CD4-positive, alpha-beta T cell (primary cell): ENCODE results near the gene EMX2. TPM values are rescaled to one million over a fixed set of nuclear protein-coding genes. Genes with fewer than 3 reads are reported as not detected.

Source experiments
- ATAC-seq: fragments of 200-7000 bp; cut with Tn5 transposase; one replicate; pipeline ENCODE4 v1.10.0; 2022; ENCODE audit warnings: mild to moderate bottlenecking; ENCODE audit not compliant: poor library complexity
- CTCF ChIA-PET: fragments of 350-600 bp; sonication (Branson Sonifier 250); formaldehyde crosslinking; loops from one replicate; lab custom pipeline; 2021; ENCODE audit warnings: antibody characterized with exemption, inconsistent platforms; lab: Charles Lee
- POLR2A ChIA-PET: fragments of 350-600 bp; sonication (Branson Sonifier 250); formaldehyde crosslinking; loops from one replicate; lab custom pipeline; 2021; ENCODE audit warnings: antibody characterized with exemption, inconsistent platforms; lab: Charles Lee
- DNase-seq, 14 experiments: peaks; one replicate each; pipeline ENCODE4 v3.0.0-alpha.2; 2013 to 2020; ENCODE audit warnings: mixed read lengths in 2 of 14
- H3K27ac ChIP-seq, 2 donors: one replicate each; pipeline versions ENCODE4 v1.5.1 to v1.7.0; 2013; ENCODE audit warnings: low read length in 2 of 2, low read depth in 1 of 2, mild to moderate bottlenecking in 1 of 2
- H3K27me3 ChIP-seq, 2 experiments: 1 replicate in 1 of 2; 2 replicates in 1 of 2; pipeline versions ENCODE4 v1.6.1 to v1.7.0; 2013; ENCODE audit warnings: low read length in 2 of 2, control low read depth in 1 of 2, mild to moderate bottlenecking in 1 of 2, moderate library complexity in 1 of 2; ENCODE audit not compliant: insufficient read depth in 2 of 2, control insufficient read depth in 1 of 2
- H3K36me3 ChIP-seq: one replicate; pipeline ENCODE4 v1.6.1; 2013; ENCODE audit warnings: low read length, control low read depth; ENCODE audit not compliant: insufficient read depth
- H3K4me1 ChIP-seq: one replicate; pipeline ENCODE4 v1.6.1; 2013; ENCODE audit warnings: low read length, control low read depth; ENCODE audit not compliant: insufficient read depth
- H3K4me3 ChIP-seq: one replicate; pipeline ENCODE4 v1.5.1; 2013; ENCODE audit warnings: mild to moderate bottlenecking, low read length, moderate library complexity
- H3K9me3 ChIP-seq, 2 experiments: 1 replicate in 1 of 2; 2 replicates in 1 of 2; pipeline versions ENCODE4 v1.6.1 to v1.7.0; 2013; ENCODE audit warnings: low read length in 2 of 2, mild to moderate bottlenecking in 2 of 2, control low read depth in 1 of 2, moderate library complexity in 1 of 2; ENCODE audit not compliant: control insufficient read depth in 1 of 2, insufficient read depth in 1 of 2
- H3K27ac Mint-ChIP-seq: one replicate; pipeline ENCODE4 v1.8.0; 2020; ENCODE audit warnings: mixed read lengths
- H3K27me3 Mint-ChIP-seq: one replicate; pipeline ENCODE4 v1.8.0; 2021; ENCODE audit warnings: mixed read lengths
- H3K36me3 Mint-ChIP-seq: one replicate; pipeline ENCODE4 v1.8.0; 2021; ENCODE audit warnings: low read depth, mixed read lengths
- H3K4me1 Mint-ChIP-seq: one replicate; pipeline ENCODE4 v1.8.0; 2021; ENCODE audit warnings: low read depth, mixed read lengths
- H3K4me3 Mint-ChIP-seq: one replicate; pipeline ENCODE4 v1.8.0; 2020; ENCODE audit warnings: mild to moderate bottlenecking, mixed read lengths
- H3K9me3 Mint-ChIP-seq: one replicate; pipeline ENCODE4 v1.8.0; 2020; ENCODE audit warnings: mixed read lengths
- intact Hi-C, 2 experiments: fragments of 100-400 bp; cut with DNase I in 1 of 2; cut with micrococcal nuclease in 1 of 2; formaldehyde crosslinking; loops; one replicate each; pipeline versions ENCODE4 v1.15.1 to v1.9.0; 2023 to 2025; cut with DNase I, micrococcal nuclease
- total RNA-seq, 174 experiments: library from RNA in 2 of 174; stranded (reverse) in 2 of 174; gene quantifications; one replicate each; pipeline ENCODE4 v1.2.3 and lab custom pipeline; 2021 to 2026
- TF ChIP-seq, protein P1 (sequence below): fragments of 200-600 bp; IDR thresholded peaks from one replicate; pipeline ENCODE4 v1.8.0; 2022; ENCODE audit warnings: antibody characterized with exemption, mild to moderate bottlenecking

EMX2 gene
- total RNA-seq, 2 experiments from 2014 or later = not detected

DNA sequence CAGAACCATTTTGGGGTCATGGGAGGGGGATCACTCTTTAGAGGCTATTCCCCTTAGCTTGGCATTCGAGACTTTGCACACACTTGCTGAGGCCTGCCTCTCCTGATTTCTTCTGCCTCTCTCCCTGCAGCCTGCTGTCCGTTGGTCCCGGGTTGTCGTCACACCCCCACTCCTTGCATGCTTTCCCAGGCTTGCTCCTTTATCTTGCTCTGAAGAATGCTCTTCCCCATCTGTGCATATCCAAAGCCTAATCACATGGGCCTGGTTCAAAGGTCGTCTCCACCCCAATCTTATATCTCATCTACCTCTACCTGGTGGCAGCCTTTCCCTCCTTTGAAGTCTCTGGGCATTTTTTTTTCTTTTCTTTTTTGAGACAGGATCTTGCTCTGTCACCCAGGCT, 24.3 kb upstream of the EMX2 start:
- Histone ChIP-seq H3K27me3 (peaks cover 12 to 41% of the 10 kb centered on the region in 2 experiments), H3K4me3 (no peak overlapping the region), H3K36me3 (no peaks in the 10 kb centered on the region), H3K9me3 (no peaks in the 10 kb centered on the region), H3K27ac (no peak overlapping the region), H3K4me1 (no peaks in the 10 kb centered on the region)
- ATAC-seq (no peak), DNase-seq (no peak)
- H3K27me3 Mint-ChIP-seq = peaks cover 70% of the 10 kb centered on the region
- ChIA-PET POLR2A (no interaction called here), CTCF (no interaction called here)
- H3K9me3 Mint-ChIP-seq = no peaks in the 10 kb centered on the region
- H3K4me3 Mint-ChIP-seq = no peak overlapping the region
- no peaks in the 10 kb centered on the region for H3K36me3 Mint-ChIP-seq
- no peak overlapping the region for H3K27ac Mint-ChIP-seq
- H3K4me1 Mint-ChIP-seq = no peaks in the 10 kb centered on the region
- intact Hi-C loops = no loop called here
- TF ChIP-seq, protein P1, sequence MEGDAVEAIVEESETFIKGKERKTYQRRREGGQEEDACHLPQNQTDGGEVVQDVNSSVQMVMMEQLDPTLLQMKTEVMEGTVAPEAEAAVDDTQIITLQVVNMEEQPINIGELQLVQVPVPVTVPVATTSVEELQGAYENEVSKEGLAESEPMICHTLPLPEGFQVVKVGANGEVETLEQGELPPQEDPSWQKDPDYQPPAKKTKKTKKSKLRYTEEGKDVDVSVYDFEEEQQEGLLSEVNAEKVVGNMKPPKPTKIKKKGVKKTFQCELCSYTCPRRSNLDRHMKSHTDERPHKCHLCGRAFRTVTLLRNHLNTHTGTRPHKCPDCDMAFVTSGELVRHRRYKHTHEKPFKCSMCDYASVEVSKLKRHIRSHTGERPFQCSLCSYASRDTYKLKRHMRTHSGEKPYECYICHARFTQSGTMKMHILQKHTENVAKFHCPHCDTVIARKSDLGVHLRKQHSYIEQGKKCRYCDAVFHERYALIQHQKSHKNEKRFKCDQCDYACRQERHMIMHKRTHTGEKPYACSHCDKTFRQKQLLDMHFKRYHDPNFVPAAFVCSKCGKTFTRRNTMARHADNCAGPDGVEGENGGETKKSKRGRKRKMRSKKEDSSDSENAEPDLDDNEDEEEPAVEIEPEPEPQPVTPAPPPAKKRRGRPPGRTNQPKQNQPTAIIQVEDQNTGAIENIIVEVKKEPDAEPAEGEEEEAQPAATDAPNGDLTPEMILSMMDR = no peak

DNA sequence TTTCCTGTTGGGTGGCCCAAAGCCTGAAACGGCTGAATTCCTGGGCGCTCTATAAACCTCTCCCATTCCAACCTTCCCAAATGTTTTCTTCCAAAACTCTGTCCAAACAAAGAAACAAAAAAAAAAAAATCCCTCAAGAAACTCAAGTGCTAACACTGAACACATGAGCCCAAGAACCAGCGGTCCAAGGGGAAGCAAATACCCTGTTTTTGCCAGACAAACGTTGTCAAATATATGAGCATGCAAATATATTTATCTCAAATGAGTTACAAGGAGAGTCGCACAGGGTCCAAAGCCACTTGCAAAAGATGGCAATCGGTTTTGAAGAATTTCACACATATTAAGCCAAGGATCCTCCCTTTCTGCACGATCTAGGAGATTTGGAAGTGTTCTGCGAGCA, 23.3 kb upstream of the EMX2 start:
- peaks cover 71% of the 10 kb centered on the region for H3K27me3 Mint-ChIP-seq
- ATAC-seq = no peak

DNA sequence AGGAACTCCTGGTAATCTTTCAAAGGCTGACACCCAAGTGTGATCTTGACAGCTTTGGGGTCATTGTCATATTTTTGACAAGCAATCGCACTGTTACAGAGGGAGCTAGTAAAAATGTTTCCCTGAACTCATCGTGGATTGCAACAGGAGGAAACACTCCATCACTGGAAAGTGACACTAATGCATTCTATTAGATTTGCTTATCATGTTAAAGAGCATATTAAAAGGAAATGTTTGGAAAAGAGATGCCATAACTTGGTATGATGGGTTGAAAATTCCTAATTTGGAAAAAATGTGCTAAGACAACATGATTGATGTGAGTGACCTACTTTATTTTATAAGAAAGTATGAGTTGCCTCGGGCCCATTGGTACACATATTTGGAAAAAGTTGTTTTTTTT, 22.7 kb upstream of the EMX2 start:
- DNase-seq (no peak), ATAC-seq (no peak)
- H3K27me3 Mint-ChIP-seq = peaks cover 72% of the 10 kb centered on the region
- intact Hi-C loops = no loop called here
- no peaks in the 10 kb centered on the region for H3K9me3 Mint-ChIP-seq
- TF ChIP-seq, protein P1 = no peak
- peaks cover 7 to 47% of the 10 kb centered on the region in 2 experiments for H3K27me3 ChIP-seq
- no peaks in the 10 kb centered on the region for H3K9me3 ChIP-seq
- no peak overlapping the region for H3K4me3 Mint-ChIP-seq
- H3K36me3 Mint-ChIP-seq = no peaks in the 10 kb centered on the region
- no peak overlapping the region for H3K27ac Mint-ChIP-seq
- no peak overlapping the region for H3K4me3 ChIP-seq
- H3K4me1 Mint-ChIP-seq = no peaks in the 10 kb centered on the region
- H3K4me1 ChIP-seq = no peaks in the 10 kb centered on the region
- ChIA-PET CTCF (no interaction called here), POLR2A (no interaction called here)
- no peaks in the 10 kb centered on the region for H3K36me3 ChIP-seq
- no peak overlapping the region for H3K27ac ChIP-seq

More for the DNA sequence above, 23.3 kb upstream of the EMX2 start:
- Histone ChIP-seq H3K36me3 (no peaks in the 10 kb centered on the region), H3K27ac (no peak overlapping the region), H3K4me3 (no peak overlapping the region), H3K27me3 (peaks cover 7 to 47% of the 10 kb centered on the region in 2 experiments), H3K4me1 (no peaks in the 10 kb centered on the region), H3K9me3 (no peaks in the 10 kb centered on the region)
- no peaks in the 10 kb centered on the region for H3K36me3 Mint-ChIP-seq
- TF ChIP-seq, protein P1 = no peak
- no peak for DNase-seq
- no peaks in the 10 kb centered on the region for H3K9me3 Mint-ChIP-seq
- H3K27ac Mint-ChIP-seq = no peak overlapping the region
- H3K4me3 Mint-ChIP-seq = no peak overlapping the region
- ChIA-PET CTCF (no interaction called here), POLR2A (no interaction called here)
- H3K4me1 Mint-ChIP-seq = no peaks in the 10 kb centered on the region
- intact Hi-C loops = no loop called here
